Activated CD4-positive, CD25-positive, alpha-beta regulatory T cell treated with anti-CD3 and anti-CD28 coated beads, Interleukin-2, amount 50 U/mL, for 24 hours (primary cell): Measurements from ENCODE around the gene USP26.
"Not testable (repeated sequence)": the region's sequence is repeated elsewhere in the genome, so short reads cannot be mapped to it uniquely, and the experiment has no call there.

ENCODE experiments used
- ATAC-seq, 2 donors: fragments of 150-1000 bp; cut with Tn5 transposase; one replicate each; pipeline ENCODE4 v1.10.0; 2021; ENCODE audit warnings: mild to moderate bottlenecking in 1 of 2, moderate library complexity in 1 of 2

USP26 gene

GRCh38 chrX:133007458-133007857 is 89.5 kb downstream of the USP26 start:
- no peak for ATAC-seq

DNA sequence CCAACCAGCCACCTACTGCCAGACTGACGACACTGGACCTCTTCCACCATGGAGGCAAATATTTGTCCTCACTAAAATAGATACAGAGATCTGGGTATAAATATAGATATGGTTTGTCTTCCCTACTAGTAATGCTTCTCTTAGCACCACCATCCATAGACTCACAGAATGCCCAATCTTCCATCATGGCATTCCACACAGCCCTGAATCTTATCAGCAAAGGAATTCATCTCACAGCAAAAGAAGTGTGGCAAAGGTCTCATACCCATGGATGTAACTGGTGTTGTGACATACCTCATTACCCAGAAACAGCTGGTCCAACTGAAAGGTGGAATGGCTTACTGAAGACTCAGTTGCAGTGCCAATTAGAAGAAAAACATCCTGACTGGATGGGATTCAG is 91.3 kb downstream of the USP26 start:
- ATAC-seq, result no peak

DNA sequence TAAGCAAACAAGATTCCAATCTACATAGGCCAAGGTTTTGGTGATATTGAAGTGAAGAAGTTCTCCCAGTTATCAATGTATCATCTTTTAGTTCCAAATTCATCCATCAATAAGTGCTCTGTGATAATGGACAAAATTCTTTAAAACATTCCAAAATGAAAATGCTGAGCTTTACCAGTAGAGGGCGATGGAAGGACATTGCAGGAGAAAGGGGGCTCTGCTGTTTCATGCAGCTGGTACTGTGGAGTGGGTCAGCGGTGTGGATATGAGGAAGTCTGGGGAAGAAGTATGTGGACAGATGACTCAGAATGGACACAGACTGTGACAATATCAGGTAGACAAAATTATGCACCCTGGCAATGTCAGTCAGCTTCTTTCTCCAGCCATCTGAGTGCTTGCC is 91.9 kb downstream of the USP26 start:
- ATAC-seq, result no peak

DNA sequence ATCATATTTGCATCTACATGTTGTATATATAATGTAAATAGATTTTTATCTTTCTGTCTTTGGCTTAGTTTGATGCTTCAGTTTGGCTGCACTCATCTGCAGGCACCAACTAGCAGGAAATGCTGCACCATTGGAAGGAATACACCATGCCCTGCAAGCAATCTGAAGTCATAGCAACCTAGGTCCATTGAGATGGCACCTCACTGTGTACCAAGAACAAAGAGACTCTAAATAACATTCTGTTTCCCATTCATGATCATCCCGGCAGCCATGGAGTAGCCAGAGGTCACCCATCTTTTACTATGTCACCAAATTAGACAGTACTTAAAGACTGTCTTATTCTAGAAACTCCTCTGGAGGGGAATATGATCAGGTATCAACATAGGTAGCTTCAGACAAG is 97.7 kb downstream of the USP26 start:
- ATAC-seq, result no peak

DNA sequence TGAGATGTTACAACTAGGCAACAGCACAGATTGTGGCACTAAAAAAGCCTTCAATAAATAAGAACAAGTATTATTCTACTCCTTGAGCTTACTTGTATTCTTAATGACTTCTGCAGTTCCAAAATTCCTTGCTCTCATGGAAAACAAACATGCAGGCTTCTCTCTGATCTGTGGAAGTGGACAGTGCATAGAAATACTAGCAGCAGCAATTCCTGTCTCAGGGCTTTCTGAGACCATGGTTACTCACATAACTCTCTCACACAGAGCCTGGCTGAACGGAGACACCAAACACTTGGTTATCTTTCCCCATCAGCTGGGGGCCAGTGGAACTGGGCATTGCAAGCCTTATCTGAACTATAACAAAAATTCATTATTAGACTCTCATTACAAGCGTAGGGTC is 106.1 kb downstream of the USP26 start:
- ATAC-seq, result no peak

GRCh38 chrX:132986556-132986955 is 110.4 kb downstream of the USP26 start:
- ATAC-seq, result no peak

DNA sequence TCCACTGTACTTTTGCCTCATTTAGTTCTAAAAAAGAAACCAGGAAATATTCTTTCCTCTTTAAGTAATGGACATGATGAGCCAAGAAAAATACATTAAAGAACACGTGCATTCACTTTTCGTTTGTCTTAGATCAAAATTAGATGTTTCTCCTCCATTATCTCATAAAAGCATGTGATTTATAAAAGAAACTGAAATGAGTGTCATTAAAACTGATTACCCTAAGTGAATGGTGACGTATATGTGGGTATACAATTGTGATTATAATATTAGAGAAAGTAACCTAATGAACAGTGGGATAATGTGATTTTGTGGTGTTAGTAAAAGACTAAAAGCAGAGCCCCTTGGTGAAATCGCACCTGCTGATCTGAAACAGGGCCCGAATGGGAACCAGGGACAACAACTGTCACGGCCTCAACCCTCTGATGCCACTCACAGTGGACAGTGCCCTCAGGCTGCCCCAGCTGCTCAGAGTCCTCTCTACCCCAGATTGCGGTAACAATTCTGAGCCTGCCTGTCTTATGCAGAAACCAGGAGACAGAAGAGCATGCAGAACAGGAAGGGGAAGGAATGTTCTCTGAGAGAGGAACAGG is 112.8 kb downstream of the USP26 start:
- ATAC-seq, result no peak

DNA sequence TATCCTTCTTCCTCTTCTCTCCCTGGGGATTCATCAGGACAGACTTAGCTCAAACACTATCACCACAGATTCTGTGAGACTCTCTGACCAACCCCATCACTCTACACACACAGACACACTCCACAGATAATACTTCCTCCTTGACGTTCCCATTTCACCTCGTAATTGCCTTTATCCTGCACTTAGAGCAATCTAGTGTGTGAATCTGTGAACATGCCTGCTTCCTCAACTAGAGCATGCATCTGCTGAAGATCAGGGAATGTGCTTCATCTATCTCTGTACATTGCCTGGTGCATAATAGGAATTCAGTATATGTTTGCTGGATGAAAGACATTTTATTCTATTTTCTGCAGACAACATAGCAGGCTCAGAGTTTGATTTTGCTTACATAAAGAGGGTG is 113.4 kb downstream of the USP26 start:
- ATAC-seq, result no peak

- ATAC-seq, result not testable (repeated sequence)
These were observed 116.9 kb downstream of the USP26 start for GRCh38 chrX:132980035-132980434.
